ENCODE data around the gene DOCK1. TPM values are rescaled to one million over a fixed set of nuclear protein-coding genes. Genes with fewer than 3 reads are reported as not detected.

The DOCK1 gene
- total RNA-seq, 1 experiment from 2014 or later, result 40.0 TPM

- ChIA-PET POLR2A (no interaction called here), CTCF (interaction anchor here (1.0 to 1.4 kb wide), 2 partner anchors 11 to 17 kb away, joined by 3 read pairs; no protein-coding TSS in a partner anchor)
- H3K36me3 Mint-ChIP-seq (ENCODE audit: insufficient read depth, unreplicated experiment), result peaks cover 22% of the 10 kb centered on the region
- no peaks in the 10 kb centered on the region for H3K27me3 Mint-ChIP-seq (ENCODE audit: insufficient read depth, unreplicated experiment)
- intact Hi-C loops (cut with micrococcal nuclease), result no loop called here
- TF ChIP-seq CTCF (IDR thresholded peaks at IDR 0.05; ENCODE audit: unreplicated experiment), result no peak
- H3K4me1 Mint-ChIP-seq (ENCODE audit: insufficient read depth, unreplicated experiment), result peaks cover 6% of the 10 kb centered on the region
- DNase-seq (ENCODE audit: unreplicated experiment), result no peak
- no peaks in the 10 kb centered on the region for H3K9me3 Mint-ChIP-seq (ENCODE audit: unreplicated experiment)
- no peak overlapping the region for H3K4me3 Mint-ChIP-seq (ENCODE audit: unreplicated experiment)
- no peak overlapping the region for H3K27ac Mint-ChIP-seq (ENCODE audit: low read depth, unreplicated experiment)
- no TSS peak for BruUV-seq (replicated peaks)
Observed at GRCh38 chr10:126928274-126928673, 23.0 kb downstream of the DOCK1 start.

- intact Hi-C loops (cut with micrococcal nuclease), result no loop called here
- Mint-ChIP-seq H3K4me1 (ENCODE audit: insufficient read depth, unreplicated experiment) (peaks cover 6% of the 10 kb centered on the region), H3K9me3 (ENCODE audit: unreplicated experiment) (no peaks in the 10 kb centered on the region), H3K27me3 (ENCODE audit: insufficient read depth, unreplicated experiment) (no peaks in the 10 kb centered on the region), H3K36me3 (ENCODE audit: insufficient read depth, unreplicated experiment) (peaks cover 26% of the 10 kb centered on the region), H3K4me3 (ENCODE audit: unreplicated experiment) (no peak overlapping the region), H3K27ac (ENCODE audit: low read depth, unreplicated experiment) (no peak overlapping the region)
- BruUV-seq (replicated peaks), result no TSS peak
- ChIA-PET CTCF (interaction anchor here (0.6 to 1.4 kb wide), 5 partner anchors 12 to 520 kb away, joined by 3 read pairs; no protein-coding TSS in a partner anchor), POLR2A (no interaction called here)
- no peak for TF ChIP-seq CTCF (IDR thresholded peaks at IDR 0.05; ENCODE audit: unreplicated experiment)
- DNase-seq (ENCODE audit: unreplicated experiment), result no peak
Observed at GRCh38 chr10:126929391-126929790, 24.2 kb downstream of the DOCK1 start.

- no peak overlapping the region for H3K4me3 Mint-ChIP-seq (ENCODE audit: unreplicated experiment)
- CTCF ChIA-PET, result interaction anchor here (0.6 kb wide), 2 partner anchors 37 to 41 kb away, joined by 3 read pairs; no protein-coding TSS in a partner anchor
- intact Hi-C loops (cut with micrococcal nuclease), result no loop called here
Observed at GRCh38 chr10:126930131-126930882, 25.1 kb downstream of the DOCK1 start.

More at GRCh38 chr10:126930131-126930882, 25.1 kb downstream of the DOCK1 start:
- no peak for DNase-seq (ENCODE audit: unreplicated experiment)
- H3K27ac Mint-ChIP-seq (ENCODE audit: low read depth, unreplicated experiment), result peak overlapping the region; percentile 54
- peaks cover 7% of the 10 kb centered on the region for H3K4me1 Mint-ChIP-seq (ENCODE audit: insufficient read depth, unreplicated experiment)
- TF ChIP-seq CTCF (IDR thresholded peaks at IDR 0.05; ENCODE audit: unreplicated experiment), result no peak
- no peaks in the 10 kb centered on the region for H3K9me3 Mint-ChIP-seq (ENCODE audit: unreplicated experiment)
- no TSS peak for BruUV-seq (replicated peaks)
- POLR2A ChIA-PET, result no interaction called here
- no peaks in the 10 kb centered on the region for H3K27me3 Mint-ChIP-seq (ENCODE audit: insufficient read depth, unreplicated experiment)
- peaks cover 26% of the 10 kb centered on the region for H3K36me3 Mint-ChIP-seq (ENCODE audit: insufficient read depth, unreplicated experiment)
